Measurements from ENCODE around the gene PAF1.
A peak's percentile ranks its signal among the peaks of the same experiment; 100 is the strongest.

The PAF1 gene

DNA sequence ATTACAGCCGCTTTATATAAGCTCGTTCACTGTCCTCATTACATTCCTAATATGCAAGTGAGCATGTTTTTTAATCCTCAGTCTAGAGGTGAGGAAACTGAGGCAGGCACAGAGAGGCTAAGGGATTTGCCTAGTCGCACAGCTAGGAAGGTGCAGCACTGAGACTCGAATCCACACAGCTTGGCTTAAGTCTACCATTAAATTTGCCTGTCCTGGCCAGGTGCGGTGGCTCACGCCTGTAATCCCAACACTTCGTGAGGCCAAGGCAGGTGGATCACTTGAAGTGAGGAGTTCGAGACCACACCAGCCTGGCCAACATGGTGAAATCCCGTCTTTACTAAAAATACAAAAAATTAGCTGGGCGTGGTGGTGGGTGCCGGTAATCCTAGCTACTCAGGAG lies 36.8 kb upstream of the PAF1 start:
- Histone ChIP-seq H3K9me3 (ENCODE audit: control insufficient read depth, low read length) (no peaks in the 10 kb centered on the region), H3K4me1 (ENCODE audit: control insufficient read depth, insufficient read depth, low read length) (peaks cover 14% of the 10 kb centered on the region), H3K36me3 (ENCODE audit: control insufficient read depth, insufficient read depth, low read length, severe bottlenecking) (peaks cover 27% of the 10 kb centered on the region), H3K9ac (ENCODE audit: low read length) (no peak overlapping the region), H3K4me3 (ENCODE audit: low read length) (no peak overlapping the region), H3K27me3 (replicated peaks; ENCODE audit: control insufficient read depth, insufficient read depth, low read length) (no peaks in the 10 kb centered on the region)
- DNase-seq (ENCODE audit: low read depth), result no peak

DNA sequence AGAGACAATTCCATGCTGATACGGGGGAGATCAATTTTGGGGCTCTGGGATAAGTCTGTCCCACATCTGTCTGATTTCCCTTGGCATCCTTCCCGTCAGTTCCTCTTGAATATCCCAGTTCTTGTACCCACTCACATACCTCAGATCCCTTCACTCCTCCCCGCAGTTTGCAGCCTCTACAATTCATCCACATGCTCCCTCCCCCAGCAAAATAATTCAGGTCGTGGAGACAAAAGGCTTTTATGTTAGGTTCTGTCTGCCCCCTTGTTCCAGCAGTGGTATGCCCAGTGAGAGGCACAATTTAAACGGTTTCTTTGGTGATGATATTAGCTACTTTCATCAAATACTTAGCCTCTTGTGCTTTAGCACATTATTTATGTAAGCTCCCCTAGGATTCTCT lies 35.3 kb upstream of the PAF1 start:
- Histone ChIP-seq H3K9ac (ENCODE audit: low read length) (no peak overlapping the region), H3K27me3 (replicated peaks; ENCODE audit: control insufficient read depth, insufficient read depth, low read length) (no peaks in the 10 kb centered on the region), H3K4me1 (ENCODE audit: control insufficient read depth, insufficient read depth, low read length) (peaks cover 14% of the 10 kb centered on the region), H3K4me3 (ENCODE audit: low read length) (no peak overlapping the region), H3K36me3 (ENCODE audit: control insufficient read depth, insufficient read depth, low read length, severe bottlenecking) (peaks cover 23% of the 10 kb centered on the region), H3K9me3 (ENCODE audit: control insufficient read depth, low read length) (no peaks in the 10 kb centered on the region)
- DNase-seq (ENCODE audit: low read depth), result no peak

DNA sequence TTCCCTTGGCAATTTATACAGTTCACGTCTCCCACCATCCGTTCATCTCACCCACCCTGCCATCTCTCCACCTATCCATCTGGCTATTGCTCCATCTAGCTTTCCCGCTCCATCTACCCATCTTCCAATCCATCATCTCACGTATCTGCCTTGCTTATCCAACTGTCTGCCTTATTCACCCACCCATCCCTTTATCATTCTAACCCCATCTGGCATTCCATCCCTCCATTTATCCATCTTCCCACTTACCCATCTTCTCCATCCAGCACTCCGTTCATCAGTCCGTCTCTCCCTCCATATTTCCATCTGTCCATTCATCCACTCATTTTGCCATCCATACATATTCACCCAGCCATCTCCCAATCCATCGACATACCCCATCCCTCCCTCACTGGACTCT lies 34.8 kb upstream of the PAF1 start:
- Histone ChIP-seq H3K27me3 (replicated peaks; ENCODE audit: control insufficient read depth, insufficient read depth, low read length) (no peaks in the 10 kb centered on the region), H3K36me3 (ENCODE audit: control insufficient read depth, insufficient read depth, low read length, severe bottlenecking) (peaks cover 23% of the 10 kb centered on the region), H3K4me3 (ENCODE audit: low read length) (no peak overlapping the region), H3K4me1 (ENCODE audit: control insufficient read depth, insufficient read depth, low read length) (peaks cover 14% of the 10 kb centered on the region), H3K9ac (ENCODE audit: low read length) (no peak overlapping the region), H3K9me3 (ENCODE audit: control insufficient read depth, low read length) (no peaks in the 10 kb centered on the region)
- no peak for DNase-seq (ENCODE audit: low read depth)

DNA sequence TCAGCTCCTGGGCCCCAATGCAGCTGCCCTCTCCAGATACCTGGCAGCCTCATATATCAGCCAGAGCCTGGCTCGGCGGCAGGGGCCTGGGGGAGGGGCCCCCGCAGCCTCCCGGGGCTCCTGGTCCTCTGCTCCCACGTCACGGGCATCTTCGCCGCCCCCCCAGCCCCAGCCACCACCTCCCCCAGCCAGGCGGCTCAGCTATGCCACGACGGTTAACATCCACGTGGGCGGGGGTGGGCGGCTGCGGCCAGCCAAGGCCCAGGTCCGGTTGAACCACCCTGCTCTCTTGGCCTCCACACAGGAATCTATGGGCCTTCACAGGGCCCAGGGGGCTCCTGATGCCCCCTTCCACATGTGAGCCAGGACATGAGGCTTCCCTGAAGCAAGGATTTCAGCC lies 34.0 kb upstream of the PAF1 start:
- H3K9me3 ChIP-seq (ENCODE audit: control insufficient read depth, low read length), result no peaks in the 10 kb centered on the region
- no peak overlapping the region for H3K9ac ChIP-seq (ENCODE audit: low read length)
- H3K4me3 ChIP-seq (ENCODE audit: low read length), result no peak overlapping the region
- DNase-seq (ENCODE audit: low read depth), result no peak
- H3K4me1 ChIP-seq (ENCODE audit: control insufficient read depth, insufficient read depth, low read length), result peaks cover 14% of the 10 kb centered on the region
- peaks cover 30% of the 10 kb centered on the region for H3K36me3 ChIP-seq (ENCODE audit: control insufficient read depth, insufficient read depth, low read length, severe bottlenecking)
- no peaks in the 10 kb centered on the region for H3K27me3 ChIP-seq (replicated peaks; ENCODE audit: control insufficient read depth, insufficient read depth, low read length)

GRCh38 chr19:39423258-39424086 lies 32.6 kb upstream of the PAF1 start:
- Histone ChIP-seq H3K4me1 (ENCODE audit: control insufficient read depth, insufficient read depth, low read length) (peaks cover 7% of the 10 kb centered on the region), H3K9ac (ENCODE audit: low read length) (no peak overlapping the region), H3K4me3 (ENCODE audit: low read length) (no peak overlapping the region), H3K27me3 (replicated peaks; ENCODE audit: control insufficient read depth, insufficient read depth, low read length) (no peaks in the 10 kb centered on the region), H3K36me3 (ENCODE audit: control insufficient read depth, insufficient read depth, low read length, severe bottlenecking) (peaks cover 38% of the 10 kb centered on the region), H3K9me3 (ENCODE audit: control insufficient read depth, low read length) (no peaks in the 10 kb centered on the region)
- DNase-seq (ENCODE audit: low read depth), result no peak

- no peaks in the 10 kb centered on the region for H3K27me3 ChIP-seq (replicated peaks; ENCODE audit: control insufficient read depth, insufficient read depth, low read length)
- no peak overlapping the region for H3K4me3 ChIP-seq (ENCODE audit: low read length)
- H3K36me3 ChIP-seq (ENCODE audit: control insufficient read depth, insufficient read depth, low read length, severe bottlenecking), result peaks cover 39% of the 10 kb centered on the region
- no peaks in the 10 kb centered on the region for H3K9me3 ChIP-seq (ENCODE audit: control insufficient read depth, low read length)
- no peak overlapping the region for H3K9ac ChIP-seq (ENCODE audit: low read length)
- no peaks in the 10 kb centered on the region for H3K4me1 ChIP-seq (ENCODE audit: control insufficient read depth, insufficient read depth, low read length)
- no peak for DNase-seq (ENCODE audit: low read depth)
These were observed 31.1 kb upstream of the PAF1 start for GRCh38 chr19:39422020-39422419.

DNA sequence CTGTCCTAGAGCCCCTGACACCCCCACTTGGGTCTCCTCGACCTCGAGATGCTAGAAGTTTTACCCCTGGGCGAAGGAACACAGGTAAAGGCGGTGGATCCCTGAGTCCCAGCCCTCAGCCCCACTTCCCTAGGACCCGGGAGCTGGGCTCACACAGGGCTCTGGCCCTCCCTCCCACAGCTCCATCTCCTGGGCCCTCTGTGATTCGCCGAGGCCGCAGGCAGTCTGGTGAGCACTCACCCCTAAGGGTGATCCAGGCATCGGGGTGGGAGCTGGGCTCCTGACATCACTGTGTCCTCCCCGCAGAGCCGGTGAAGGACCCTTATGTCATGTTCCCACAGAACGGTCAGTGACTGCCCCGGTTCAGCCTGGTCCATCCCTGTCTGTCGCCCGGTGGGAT lies 29.9 kb upstream of the PAF1 start:
- Histone ChIP-seq H3K27me3 (replicated peaks; ENCODE audit: control insufficient read depth, insufficient read depth, low read length) (no peaks in the 10 kb centered on the region), H3K9me3 (ENCODE audit: control insufficient read depth, low read length) (no peaks in the 10 kb centered on the region), H3K9ac (ENCODE audit: low read length) (no peak overlapping the region), H3K36me3 (ENCODE audit: control insufficient read depth, insufficient read depth, low read length, severe bottlenecking) (peaks cover 39% of the 10 kb centered on the region), H3K4me1 (ENCODE audit: control insufficient read depth, insufficient read depth, low read length) (peaks cover 3% of the 10 kb centered on the region), H3K4me3 (ENCODE audit: low read length) (no peak overlapping the region)
- DNase-seq (ENCODE audit: low read depth), result no peak

DNA sequence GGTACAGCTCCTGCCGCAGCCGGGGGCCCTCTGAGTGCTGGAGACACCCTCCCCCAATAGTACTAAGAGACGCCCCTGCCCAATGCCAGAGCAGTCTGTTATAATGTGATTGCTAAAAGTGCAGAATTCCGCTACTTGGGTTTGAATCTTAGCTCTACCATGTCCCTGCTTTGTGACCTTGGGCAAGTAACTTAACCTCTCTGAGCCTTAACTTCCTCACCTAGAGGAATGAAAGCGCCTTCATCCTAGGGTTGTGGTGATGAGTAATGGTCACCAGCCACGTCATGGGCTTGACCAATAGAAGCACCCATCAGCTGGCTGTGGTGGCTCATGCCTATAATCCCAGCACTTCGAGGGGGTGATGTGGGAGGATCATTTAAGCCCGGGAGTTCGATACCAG lies 28.1 kb upstream of the PAF1 start:
- H3K36me3 ChIP-seq (ENCODE audit: control insufficient read depth, insufficient read depth, low read length, severe bottlenecking), result peaks cover 31% of the 10 kb centered on the region
- no peak overlapping the region for H3K9ac ChIP-seq (ENCODE audit: low read length)
- no peaks in the 10 kb centered on the region for H3K27me3 ChIP-seq (replicated peaks; ENCODE audit: control insufficient read depth, insufficient read depth, low read length)
- H3K9me3 ChIP-seq (ENCODE audit: control insufficient read depth, low read length), result no peaks in the 10 kb centered on the region
- H3K4me3 ChIP-seq (ENCODE audit: low read length), result no peak overlapping the region
- DNase-seq (ENCODE audit: low read depth), result no peak
- H3K4me1 ChIP-seq (ENCODE audit: control insufficient read depth, insufficient read depth, low read length), result peaks cover 20% of the 10 kb centered on the region

DNA sequence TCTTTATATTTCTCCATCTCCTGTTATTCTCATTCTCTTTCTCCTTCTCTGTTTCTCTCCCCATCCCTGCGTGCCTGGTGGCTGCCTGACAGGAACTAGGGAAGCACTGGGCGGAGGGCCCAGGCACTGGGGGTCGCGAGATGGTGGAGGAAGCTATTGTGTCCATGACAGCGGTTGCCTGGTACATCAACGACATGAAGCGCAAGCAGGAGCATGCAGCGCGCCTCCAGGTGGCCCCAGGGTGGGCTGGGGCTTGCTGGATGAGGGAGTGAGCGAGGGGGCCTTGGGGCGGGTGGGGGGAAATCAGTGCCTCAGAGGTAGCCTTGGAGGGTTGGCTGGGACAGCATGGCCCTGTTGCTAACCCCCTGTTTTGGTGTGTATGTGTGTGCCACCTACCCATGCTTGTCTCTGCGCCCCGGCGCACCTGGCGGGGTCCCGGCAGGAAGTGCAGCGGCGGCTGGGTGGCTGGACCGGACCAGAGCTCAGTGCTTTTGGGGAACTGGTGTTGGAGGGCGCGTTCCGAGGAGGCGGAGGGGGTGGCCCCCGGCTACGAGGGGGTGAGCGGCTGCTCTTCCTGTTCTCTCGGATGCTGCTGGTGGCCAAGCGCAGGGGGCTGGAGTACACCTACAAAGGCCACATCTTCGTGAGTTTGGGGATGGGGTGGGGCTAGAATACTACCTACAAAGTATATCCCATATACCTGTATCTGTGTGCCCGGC lies 26.7 kb upstream of the PAF1 start:
- Histone ChIP-seq H3K36me3 (ENCODE audit: control insufficient read depth, insufficient read depth, low read length, severe bottlenecking) (peaks cover 23% of the 10 kb centered on the region), H3K9ac (ENCODE audit: low read length) (no peak overlapping the region), H3K27me3 (replicated peaks; ENCODE audit: control insufficient read depth, insufficient read depth, low read length) (no peaks in the 10 kb centered on the region), H3K9me3 (ENCODE audit: control insufficient read depth, low read length) (no peaks in the 10 kb centered on the region), H3K4me3 (ENCODE audit: low read length) (no peak overlapping the region), H3K4me1 (ENCODE audit: control insufficient read depth, insufficient read depth, low read length) (peaks cover 23% of the 10 kb centered on the region)
- no peak for DNase-seq (ENCODE audit: low read depth)

DNA sequence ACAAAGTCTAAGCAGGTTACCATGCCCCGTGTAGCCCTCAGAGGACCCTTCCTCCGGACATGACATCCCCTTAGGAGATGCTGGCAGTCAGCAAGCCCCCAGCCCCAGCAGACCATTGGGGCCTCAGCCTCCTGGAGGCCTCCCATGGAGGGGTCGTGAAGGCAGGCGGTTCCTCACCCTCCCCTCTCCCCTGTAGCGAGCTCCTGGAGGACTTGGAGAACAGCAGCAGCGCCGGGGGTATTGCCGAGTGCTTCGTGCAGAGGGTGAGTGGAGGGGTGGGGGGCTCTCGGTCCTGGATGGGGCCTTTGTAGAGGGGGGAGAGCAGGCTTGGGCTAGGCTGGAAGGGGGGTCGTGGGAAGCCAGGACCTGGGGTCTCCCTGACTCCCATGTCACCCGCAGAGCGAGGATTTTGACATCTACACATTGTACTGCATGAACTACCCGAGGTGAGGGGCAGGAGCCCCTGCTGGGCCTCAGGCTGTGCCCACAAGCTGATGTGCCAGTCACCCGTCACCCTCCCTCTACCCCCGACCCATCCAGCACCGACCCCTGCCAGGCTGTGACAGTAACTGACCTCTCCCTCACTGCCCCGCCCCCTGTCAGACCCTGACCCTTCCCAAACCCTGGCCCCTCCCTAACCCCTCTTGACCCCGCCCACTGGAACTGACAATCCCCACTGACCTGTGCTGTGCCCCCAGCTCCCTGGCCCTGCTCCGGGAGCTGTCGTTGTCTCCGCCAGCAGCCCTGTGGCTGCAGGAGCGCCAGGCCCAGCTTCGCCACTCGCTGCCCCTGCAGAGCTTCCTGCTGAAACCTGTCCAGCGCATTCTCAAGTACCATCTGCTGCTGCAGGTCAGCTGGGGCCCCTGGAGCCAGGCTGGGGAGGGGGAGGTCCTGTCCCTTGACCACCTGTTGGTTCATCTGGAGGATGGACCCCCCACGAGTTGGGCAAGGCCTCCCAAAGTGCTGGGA lies 25.5 kb upstream of the PAF1 start:
- Histone ChIP-seq H3K9me3 (ENCODE audit: control insufficient read depth, low read length) (no peaks in the 10 kb centered on the region), H3K27me3 (replicated peaks; ENCODE audit: control insufficient read depth, insufficient read depth, low read length) (no peaks in the 10 kb centered on the region), H3K36me3 (ENCODE audit: control insufficient read depth, insufficient read depth, low read length, severe bottlenecking) (peaks cover 17% of the 10 kb centered on the region)

More for the DNA sequence above, 25.5 kb upstream of the PAF1 start:
- peak overlapping the region; percentile 98 for H3K9ac ChIP-seq (ENCODE audit: low read length)
- H3K4me1 ChIP-seq (ENCODE audit: control insufficient read depth, insufficient read depth, low read length), result peaks cover 25% of the 10 kb centered on the region
- no peak overlapping the region for H3K4me3 ChIP-seq (ENCODE audit: low read length)
- DNase-seq (ENCODE audit: low read depth), result no peak

Data from adipocyte (in vitro differentiated cells).